Stomach (tissue), 9 donors: Measurements from ENCODE around the gene NKIRAS1. TPM values are rescaled to one million over a fixed set of nuclear protein-coding genes. Genes with fewer than 3 reads are reported as not detected.

Source experiments
- DNase-seq, 2 donors: peaks; one replicate each; pipeline versions ENCODE4 v3.0.0 to v3.0.0-alpha.2; 2013 to 2019
- H3K27ac ChIP-seq, 5 donors: fragments of 200-600 bp in 4 of 5; sonication (generic) in 4 of 5; one replicate each; pipeline ENCODE4 v1.5.1; 2013 to 2019; ENCODE audit warnings: mild to moderate bottlenecking in 1 of 5, moderate library complexity in 1 of 5
- H3K27me3 ChIP-seq, 3 donors: fragments of 200-600 bp; sonication (generic); one replicate each; pipeline ENCODE4 v1.5.1; 2017 to 2019; ENCODE audit warnings: mixed run types in 1 of 3
- H3K36me3 ChIP-seq, 4 donors: fragments of 200-600 bp; sonication (generic); 1 replicate in 3 of 4; 2 replicates in 1 of 4; pipeline ENCODE4 v1.5.1; 2016 to 2019
- H3K4me1 ChIP-seq, 4 donors: fragments of 200-600 bp; sonication (generic); one replicate each; pipeline ENCODE4 v1.5.1; 2016 to 2019
- H3K4me3 ChIP-seq, 4 donors: fragments of 200-600 bp; sonication (generic) in 3 of 4; one replicate each; pipeline ENCODE4 v1.5.1; 2016 to 2019; ENCODE audit warnings: mild to moderate bottlenecking in 1 of 4
- H3K9me3 ChIP-seq, 4 donors: fragments of 200-600 bp; sonication (generic); one replicate each; pipeline ENCODE4 v1.5.1; 2016 to 2019
- CTCF ChIP-seq, 7 experiments: fragments of 450-650 bp in 4 of 7; fragments of 200-600 bp in 3 of 7; sonication (generic) in 3 of 7; IDR thresholded peaks; one replicate each; pipeline ENCODE4 v1.5.1; 2016 to 2019; ENCODE audit warnings: antibody characterized with exemption in 7 of 7, control low read depth in 2 of 7, mild to moderate bottlenecking in 1 of 7
- EP300 ChIP-seq: sonication (generic); formaldehyde crosslinking; IDR thresholded peaks from one replicate; pipeline ENCODE4 v1.6.1; 2017; ENCODE audit warnings: antibody characterized with exemption
- POLR2A ChIP-seq, 4 donors: fragments of 450-650 bp; IDR thresholded peaks; one replicate each; pipeline ENCODE4 v1.6.1; 2016; ENCODE audit warnings: antibody characterized with exemption in 4 of 4, control low read depth in 2 of 4, mild to moderate bottlenecking in 1 of 4, moderate library complexity in 1 of 4
- POLR2AphosphoS5 ChIP-seq, 3 donors: sonication (generic); formaldehyde crosslinking; IDR thresholded peaks; one replicate each; pipeline ENCODE4 v1.6.1; 2016; ENCODE audit warnings: antibody characterized with exemption in 3 of 3
- WGBS, 5 donors: extraction: QIAGEN DNeasy Blood & Tissue Kit in 3 of 5; methylation state at CpG; one replicate each; pipeline versions ENCODE4 v1.1.5 to v1.1.7; 2013 to 2018; 5-methylcytosine and 5-hydroxymethylcytosine counted together
- intact Hi-C: fragments of 100-400 bp; cut with DNase I; formaldehyde crosslinking; loops from one replicate; pipeline ENCODE4 v1.15.1; 2023; ENCODE audit warnings: low total_unique reads
- polyA plus RNA-seq, 3 donors: library from polyadenylated mRNA; stranded (reverse); fragments of 200-250 nt; gene quantifications; one replicate each; pipeline ENCODE4 v1.2.3, GENCODE V29; 2013
- total RNA-seq, 5 donors: library from RNA; depleted of rRNA; stranded (reverse); fragments of >200 nt; gene quantifications; one replicate each; pipeline versions ENCODE4 v1.1.0 to v1.2.3, GENCODE V29; 2014 to 2016
- donor health status: healthy with polysubstance abuse.
- donor health status: Bipolar disorder and iron deficiency.
- donor health status: healthy.

NKIRAS1 gene
- total and polyA plus RNA-seq, 8 donors, result 0.87 to 18.3 (median 7.6) TPM; not detected in 1

GRCh38 chr3:23845326-23846216, 71.2 kb downstream of the NKIRAS1 start:
- H3K27ac ChIP-seq, result no peak overlapping the region
- TF ChIP-seq POLR2AphosphoS5 (IDR thresholded peaks at IDR 0.05) (no peak), CTCF (IDR thresholded peaks at IDR 0.05) (no peak), EP300 (no peak), POLR2A (IDR thresholded peaks at IDR 0.05) (no peak)
- no peaks in the 10 kb centered on the region for H3K36me3 ChIP-seq
- 79 to 90% (median 87%) methylated on average over 5 of the region's 5 CpGs for WGBS, 5 donors
- no peak overlapping the region for H3K4me3 ChIP-seq
- H3K4me1 ChIP-seq, result peaks cover 0 to 31% (median 14%) of the 10 kb centered on the region in 4 donors
- DNase-seq, result no peak
- H3K27me3 ChIP-seq, result no peaks in the 10 kb centered on the region
- no peaks in the 10 kb centered on the region for H3K9me3 ChIP-seq
- intact Hi-C loops, result no loop called here

GRCh38 chr3:23843869-23844268, 72.9 kb downstream of the NKIRAS1 start:
- H3K4me1 ChIP-seq, result peaks cover 0 to 40% (median 17%) of the 10 kb centered on the region in 4 donors
- H3K4me3 ChIP-seq, result no peak overlapping the region
- no peaks in the 10 kb centered on the region for H3K36me3 ChIP-seq
- WGBS, 5 donors, result 93 to 99% (median 96%) methylated on average over 3 of the region's 3 CpGs
- TF ChIP-seq POLR2A (IDR thresholded peaks at IDR 0.05), result no peak
- no peak for TF ChIP-seq EP300
- no peak for TF ChIP-seq CTCF (IDR thresholded peaks at IDR 0.05)
- no peak for TF ChIP-seq POLR2AphosphoS5 (IDR thresholded peaks at IDR 0.05)
- no peaks in the 10 kb centered on the region for H3K9me3 ChIP-seq
- no peak overlapping the region for H3K27ac ChIP-seq
- H3K27me3 ChIP-seq, result no peaks in the 10 kb centered on the region
- no peak for DNase-seq
- intact Hi-C loops, result no loop called here

Other genes starting within 250 kb of the NKIRAS1 start
- 100 to 1,000 TPM in 2 of 5 donors, 10 to 100 TPM in 2, 1 to 10 TPM in 1; 3.2 to 226 (median 76.4) TPM for gene UBE2E1, start 111.0 kb downstream of the NKIRAS1 start, total RNA-seq
- gene UBE2E1, start 111.0 kb downstream of the NKIRAS1 start, polyA plus RNA-seq, result 100 to 1,000 TPM in 1 of 3 donors, 10 to 100 TPM in 2; 73.9 to 105 (median 79.7) TPM
- gene RPL15, start 142 bp upstream of the NKIRAS1 start, total RNA-seq, result 1,000 to 10,000 TPM in 4 of 5 donors, 100 to 1,000 TPM in 1; 121 to 3,139 (median 1,087) TPM
- 1,000 to 10,000 TPM; 3,661 to 4,768 (median 4,326) TPM for gene RPL15, start 142 bp upstream of the NKIRAS1 start, polyA plus RNA-seq
- gene NR1D2, start 28.3 kb upstream of the NKIRAS1 start, total RNA-seq, result 100 to 1,000 TPM in 1 of 5 donors, 10 to 100 TPM in 3, 1 to 10 TPM in 1; 9.8 to 105 (median 35.1) TPM
- 10 to 100 TPM in 1 of 3 donors, 1 to 10 TPM in 2; 5.5 to 23.2 (median 9.1) TPM for gene NR1D2, start 28.3 kb upstream of the NKIRAS1 start, polyA plus RNA-seq